Spinal cord (tissue), 10 donors: Measurements from ENCODE around the gene TMEM86B. TPM values are rescaled to one million over a fixed set of nuclear protein-coding genes. Genes with fewer than 3 reads are reported as not detected.

Experiments used
- DNase-seq, 6 donors: peaks; one replicate each; pipeline versions ENCODE4 v3.0.0 to v3.0.0-alpha.2; 2013 to 2015; ENCODE audit warnings: low spot score in 6 of 6, low read depth in 4 of 6
- H3K27ac ChIP-seq: one replicate; pipeline ENCODE4 v1.5.1; 2013; ENCODE audit warnings: low read depth, low read length, control low read depth
- H3K27me3 ChIP-seq: one replicate; pipeline ENCODE4 v1.6.1; 2013; ENCODE audit warnings: low read length; ENCODE audit not compliant: control insufficient read depth, insufficient read depth
- H3K36me3 ChIP-seq: one replicate; pipeline ENCODE4 v1.6.1; 2013; ENCODE audit warnings: low read length; ENCODE audit not compliant: control insufficient read depth, insufficient read depth
- H3K4me1 ChIP-seq: one replicate; pipeline ENCODE4 v1.6.1; 2013; ENCODE audit warnings: low read length; ENCODE audit not compliant: control insufficient read depth, insufficient read depth
- H3K4me3 ChIP-seq: one replicate; pipeline ENCODE4 v1.5.1; 2013; ENCODE audit warnings: low read depth, low read length, control low read depth
- H3K9me3 ChIP-seq: one replicate; pipeline ENCODE4 v1.6.1; 2013; ENCODE audit warnings: low read length; ENCODE audit not compliant: control insufficient read depth, insufficient read depth
- WGBS: methylation state at CpG from one replicate; pipeline ENCODE4 v1.1.5; 2013; ENCODE audit warnings: missing lambda C conversion rate; ENCODE audit not compliant: insufficient coverage; 5-methylcytosine and 5-hydroxymethylcytosine counted together
- polyA plus RNA-seq, 2 donors: library from polyadenylated mRNA; unstranded; fragments of 120-200 nt; gene quantifications; one replicate each; pipeline ENCODE4 v1.2.1, GENCODE V29; 2013; ENCODE audit not compliant: insufficient read length in 2 of 2
- total RNA-seq, 2 donors: library from RNA; depleted of rRNA in 1 of 2; stranded (reverse); fragments of 120-200 nt in 1 of 2; fragments of >200 nt in 1 of 2; gene quantifications; one replicate each; pipeline versions ENCODE4 v1.2.3 to v1.2.4, GENCODE V29; 2013 to 2014
- donor health status: healthy.

The TMEM86B gene
- total and polyA plus RNA-seq, 4 donors = 0.59 to 8.0 (median 4.2) TPM

- peaks cover 89% of the 10 kb centered on the region for H3K36me3 ChIP-seq
- DNase-seq = no peak
Observed at GRCh38 chr19:55250262-55251036, 21.9 kb upstream of the TMEM86B start.

GRCh38 chr19:55249841-55250240 is 21.3 kb upstream of the TMEM86B start:
- Histone ChIP-seq H3K4me1 (peaks cover 9% of the 10 kb centered on the region), H3K4me3 (no peak overlapping the region), H3K27me3 (no peaks in the 10 kb centered on the region), H3K27ac (no peak overlapping the region), H3K36me3 (peaks cover 91% of the 10 kb centered on the region), H3K9me3 (no peaks in the 10 kb centered on the region)
- no peak for DNase-seq
- 91% methylated on average over 9 of the region's 11 CpGs for WGBS

More at GRCh38 chr19:55250262-55251036, 21.9 kb upstream of the TMEM86B start:
- no peaks in the 10 kb centered on the region for H3K9me3 ChIP-seq
- no peak overlapping the region for H3K4me3 ChIP-seq
- no peak overlapping the region for H3K27ac ChIP-seq
- no peaks in the 10 kb centered on the region for H3K27me3 ChIP-seq
- 93% methylated on average over 18 of the region's 18 CpGs for WGBS
- H3K4me1 ChIP-seq = peaks cover 14% of the 10 kb centered on the region

GRCh38 chr19:55248704-55249103 is 20.1 kb upstream of the TMEM86B start:
- Histone ChIP-seq H3K27ac (no peak overlapping the region), H3K4me1 (peaks cover 4% of the 10 kb centered on the region), H3K36me3 (peaks cover 92% of the 10 kb centered on the region), H3K27me3 (no peaks in the 10 kb centered on the region), H3K4me3 (no peak overlapping the region), H3K9me3 (no peaks in the 10 kb centered on the region)
- DNase-seq = no peak
- 94% methylated on average over 6 of the region's 9 CpGs for WGBS

GRCh38 chr19:55248166-55248675 is 19.7 kb upstream of the TMEM86B start:
- Histone ChIP-seq H3K36me3 (peaks cover 94% of the 10 kb centered on the region), H3K27me3 (no peaks in the 10 kb centered on the region), H3K4me3 (no peak overlapping the region), H3K4me1 (peaks cover 2% of the 10 kb centered on the region), H3K27ac (no peak overlapping the region), H3K9me3 (no peaks in the 10 kb centered on the region)
- no peak for DNase-seq
- WGBS = 90% methylated on average over 10 of the region's 10 CpGs

- no peak for DNase-seq
- no peaks in the 10 kb centered on the region for H3K9me3 ChIP-seq
- no peaks in the 10 kb centered on the region for H3K4me1 ChIP-seq
- H3K27me3 ChIP-seq = no peaks in the 10 kb centered on the region
- WGBS = 61% methylated on average over 4 of the region's 10 CpGs
- H3K36me3 ChIP-seq = peaks cover 94% of the 10 kb centered on the region
- H3K4me3 ChIP-seq = no peak overlapping the region
- H3K27ac ChIP-seq = no peak overlapping the region
Observed at GRCh38 chr19:55247621-55248099, 19.1 kb upstream of the TMEM86B start.

- H3K27ac ChIP-seq = no peak overlapping the region
Observed at GRCh38 chr19:55246462-55247451, 18.2 kb upstream of the TMEM86B start.

GRCh38 chr19:55245236-55245904 is 16.8 kb upstream of the TMEM86B start:
- WGBS = 95% methylated on average over 22 of the region's 23 CpGs
- Histone ChIP-seq H3K27me3 (no peaks in the 10 kb centered on the region), H3K4me3 (no peak overlapping the region), H3K9me3 (no peaks in the 10 kb centered on the region), H3K4me1 (no peaks in the 10 kb centered on the region), H3K27ac (no peak overlapping the region), H3K36me3 (peaks cover 97% of the 10 kb centered on the region)
- no peak for DNase-seq

More at GRCh38 chr19:55246462-55247451, 18.2 kb upstream of the TMEM86B start:
- no peaks in the 10 kb centered on the region for H3K9me3 ChIP-seq
- no peaks in the 10 kb centered on the region for H3K4me1 ChIP-seq
- no peak for DNase-seq
- no peak overlapping the region for H3K4me3 ChIP-seq
- H3K27me3 ChIP-seq = no peaks in the 10 kb centered on the region
- peaks cover 96% of the 10 kb centered on the region for H3K36me3 ChIP-seq
- 92% methylated on average over 40 of the region's 40 CpGs for WGBS

DNA sequence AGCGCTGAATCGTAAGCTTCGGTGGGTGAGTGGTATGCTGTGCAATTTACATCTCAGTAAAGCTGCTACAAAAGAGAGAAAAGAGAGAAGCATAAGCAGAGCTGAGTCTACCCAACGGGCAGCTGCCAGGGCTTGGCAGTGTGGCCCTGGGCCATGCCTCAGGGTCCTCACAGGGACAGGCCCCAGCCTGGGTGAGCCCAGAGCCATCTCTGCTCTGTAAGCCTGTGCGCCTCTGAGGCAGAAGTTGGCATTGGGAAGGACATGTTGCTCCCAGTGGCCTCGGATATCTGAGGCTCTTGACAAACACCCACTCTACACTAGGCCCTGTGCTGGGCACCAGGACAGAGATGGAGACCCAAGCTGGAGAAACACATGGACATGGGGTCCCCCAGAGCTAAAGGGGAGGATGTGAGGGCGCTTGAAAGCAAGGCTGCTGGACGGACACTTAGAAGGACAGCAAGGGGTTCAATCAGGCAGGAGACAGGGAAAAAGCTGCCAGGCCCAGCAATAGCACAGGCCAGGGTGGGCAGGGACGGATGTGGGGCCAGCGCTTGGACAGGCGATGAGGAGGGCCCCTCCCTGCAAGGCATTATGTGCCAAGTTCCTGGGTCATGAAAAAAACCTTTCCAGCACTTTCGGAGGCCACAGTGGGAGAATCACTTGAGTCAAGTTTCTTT is 15.6 kb upstream of the TMEM86B start:
- DNase-seq = no peak
- Histone ChIP-seq H3K9me3 (no peaks in the 10 kb centered on the region), H3K27me3 (no peaks in the 10 kb centered on the region), H3K27ac (no peak overlapping the region), H3K4me1 (no peaks in the 10 kb centered on the region), H3K4me3 (no peak overlapping the region), H3K36me3 (peaks cover 100% of the 10 kb centered on the region)
- 94% methylated on average over 12 of the region's 12 CpGs for WGBS
